ENCODE results near the gene POC1A.

The POC1A gene

GRCh38 chr3:52197842-52198625 is 43.8 kb upstream of the POC1A start, which contains the start of gene ALAS1 (continued):
- peak; percentile 62 for TF ChIP-seq ZFHX2 (tag by site-specific recombination; conservative IDR thresholded peaks at IDR 0.05)
- TF ChIP-seq ZNF2 (tag by site-specific recombination; IDR thresholded peaks at IDR 0.05), result peak; percentile 40; the same call in 1 of the 2 replicates
- peak; percentile 25; the same call in 1 of the 2 replicates for TF ChIP-seq SP3 (tag by site-specific recombination; IDR thresholded peaks at IDR 0.05)
- TF ChIP-seq PATZ1 (tag by site-specific recombination; IDR thresholded peaks at IDR 0.05), result peak; percentile 63
- TF ChIP-seq ZNF341 (tag by site-specific recombination; IDR thresholded peaks at IDR 0.05; ENCODE audit: low read depth), result peak; percentile 71; the same call in 1 of the 2 replicates
- peak; percentile 53 for TF ChIP-seq ZBTB17 (tag by site-specific recombination; IDR thresholded peaks at IDR 0.05)
- peak; percentile 99 for TF ChIP-seq ZXDB (tag by site-specific recombination; IDR thresholded peaks at IDR 0.05)
- peak; percentile 48 for TF ChIP-seq SP2 (tag by site-specific recombination; IDR thresholded peaks at IDR 0.05)
- TF ChIP-seq ZNF335 (tag by site-specific recombination; conservative IDR thresholded peaks at IDR 0.05), result peak; percentile 75
- TF ChIP-seq TRIM28 (IDR thresholded peaks at IDR 0.05; ENCODE audit: borderline replicate concordance, low read length), result no peak
- no peak for TF ChIP-seq ZBTB6 (tag by site-specific recombination; IDR thresholded peaks at IDR 0.05)
- TF ChIP-seq ZNF639 (tag by site-specific recombination; IDR thresholded peaks at IDR 0.05), result no peak
- 0 out of 2 replicates have a peak, but pooled peaks have one; percentile 33 for TF ChIP-seq ZNF600 (tag by site-specific recombination; IDR thresholded peaks at IDR 0.05)
- peak; percentile 60 for TF ChIP-seq GLIS2 (tag by site-specific recombination; IDR thresholded peaks at IDR 0.05)

- Histone ChIP-seq H3K4me3 (ENCODE audit: low read depth, low read length) (peak overlapping the region; percentile 20; the same call in 1 of the 2 replicates), H3K27ac (ENCODE audit: extremely low read depth, low read depth, low read length) (no peak overlapping the region; the same call in 1 of the 2 replicates), H3K9me3 (ENCODE audit: control insufficient read depth, insufficient read depth, low read depth, low read length) (no peaks in the 10 kb centered on the region), H3K4me1 (ENCODE audit: control insufficient read depth, insufficient read depth, low read length) (no peaks in the 10 kb centered on the region), H3K36me3 (ENCODE audit: control insufficient read depth in 2 of 2, insufficient read depth in 1 of 2, low read length in 2 of 2) (peaks cover 17 to 34% of the 10 kb centered on the region in 2 experiments; a peak in 2 of 3 replicates)
- no peak for TF ChIP-seq ZNF473 (tag by site-specific recombination; IDR thresholded peaks at IDR 0.05)
- no peak for TF ChIP-seq ZNF560 (tag by site-specific recombination; IDR thresholded peaks at IDR 0.05; ENCODE audit: borderline replicate concordance)
- TF ChIP-seq ZNF214 (tag by site-specific recombination; IDR thresholded peaks at IDR 0.05; ENCODE audit: borderline replicate concordance), result no peak
- no peak for TF ChIP-seq ZNF513 (tag by site-specific recombination; IDR thresholded peaks at IDR 0.05)
- TF ChIP-seq ZNF654 (tag by site-specific recombination; IDR thresholded peaks at IDR 0.05; ENCODE audit: low read depth), result no peak
- no peak for TF ChIP-seq ZFP3 (tag by site-specific recombination; IDR thresholded peaks at IDR 0.05; ENCODE audit: low read depth)
- TF ChIP-seq ZBTB8A (tag by site-specific recombination; IDR thresholded peaks at IDR 0.05), result no peak
- no peak for TF ChIP-seq HIC1 (tag by site-specific recombination; IDR thresholded peaks at IDR 0.05)
- TF ChIP-seq MYNN (tag by site-specific recombination; IDR thresholded peaks at IDR 0.05; ENCODE audit: borderline replicate concordance), result no peak
- TF ChIP-seq ZBTB49 (tag by site-specific recombination; IDR thresholded peaks at IDR 0.05; ENCODE audit: low read depth), result no peak
- ChIA-PET CTCF (interaction anchor here (0.6 to 0.8 kb wide), 3 partner anchors 23 to 102 kb away, joined by 3 to 6 read pairs (median 3); no protein-coding TSS in a partner anchor), POLR2A (interaction anchor here (1.0 kb wide), 1 partner anchor 43 kb away, joined by 3 read pairs; the partner anchor contains the start of gene POC1A)
These were observed 43.2 kb upstream of the POC1A start for GRCh38 chr3:52197499-52197841.

Data from HEK293 (cell line).